NCI-H524 treated with DMSO at 0.1 percent for 48 hours (cell line): Measurements from ENCODE around the gene SCAPER.

Experiments used
- DNase-seq: peaks from one replicate; lab custom pipeline; 2025; lab: John Stamatoyannopoulos, UW

The SCAPER gene

GRCh38 chr15:76426941-76427340, 478.2 kb downstream of the SCAPER start:
- no peak for DNase-seq

GRCh38 chr15:76418352-76419140, 486.6 kb downstream of the SCAPER start:
- no peak for DNase-seq

GRCh38 chr15:76401285-76401684, 503.9 kb downstream of the SCAPER start:
- peak; percentile 12 for DNase-seq

GRCh38 chr15:76398317-76399104, 506.6 kb downstream of the SCAPER start:
- no peak for DNase-seq

DNA sequence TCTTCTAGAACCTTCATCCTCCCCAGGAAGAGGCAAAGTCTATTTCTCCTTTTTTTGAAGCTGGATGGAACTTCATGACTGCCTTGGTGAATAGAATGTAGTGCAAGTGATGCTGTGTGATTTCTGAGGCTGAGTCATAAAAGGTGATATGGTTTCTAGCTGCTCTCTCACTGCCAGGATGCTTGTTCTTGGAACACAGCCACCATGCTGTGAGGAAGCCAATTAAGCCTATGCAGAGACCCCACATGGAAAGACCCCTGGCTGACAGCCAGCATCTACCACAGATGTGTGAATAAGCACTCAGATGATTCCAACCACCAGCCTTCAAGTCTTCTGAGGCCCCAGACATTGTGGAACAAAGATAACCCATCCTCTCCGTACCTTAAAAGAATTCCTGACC, 511.5 kb downstream of the SCAPER start:
- no peak for DNase-seq

DNA sequence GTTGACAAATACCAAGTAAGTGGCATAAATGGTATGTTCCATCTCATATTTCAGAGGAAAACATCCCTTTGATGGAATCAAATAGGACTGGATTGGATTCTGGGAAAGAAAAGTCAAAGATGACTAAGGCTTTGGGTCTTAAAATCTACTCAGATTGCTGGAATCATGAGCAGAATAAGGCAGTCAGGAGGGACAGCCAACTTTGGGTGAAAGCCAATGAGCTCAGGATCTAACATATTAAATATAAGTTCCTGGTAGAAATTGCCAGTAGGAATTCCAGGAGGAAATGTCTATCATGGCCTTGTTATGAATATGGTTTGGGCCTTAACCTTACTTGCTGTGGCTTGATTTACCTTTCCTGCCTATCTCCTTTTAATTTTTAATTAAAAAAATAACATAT, 513.3 kb downstream of the SCAPER start:
- DNase-seq = no peak

- DNase-seq = no peak
These were observed 513.8 kb downstream of the SCAPER start for GRCh38 chr15:76391309-76391708.

DNA sequence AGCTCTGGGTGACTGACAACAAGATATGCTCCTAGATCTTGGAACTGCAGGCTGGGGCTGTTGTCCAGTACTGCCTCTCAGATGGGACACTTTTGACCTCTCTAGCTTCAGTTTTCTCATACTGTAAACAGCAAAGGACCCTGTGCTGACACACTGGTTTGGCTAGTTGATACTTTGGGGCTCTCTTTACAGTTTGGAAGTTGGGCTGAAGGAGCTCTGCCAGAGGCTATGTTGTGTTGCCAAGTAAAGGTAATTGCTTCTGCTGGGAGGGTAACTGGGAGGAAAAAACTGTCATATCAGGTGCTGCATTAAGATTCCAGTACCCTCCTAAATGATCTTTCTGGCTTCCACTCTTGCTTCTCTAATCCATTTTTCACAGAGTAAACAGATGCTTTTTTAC, 514.6 kb downstream of the SCAPER start:
- no peak for DNase-seq

DNA sequence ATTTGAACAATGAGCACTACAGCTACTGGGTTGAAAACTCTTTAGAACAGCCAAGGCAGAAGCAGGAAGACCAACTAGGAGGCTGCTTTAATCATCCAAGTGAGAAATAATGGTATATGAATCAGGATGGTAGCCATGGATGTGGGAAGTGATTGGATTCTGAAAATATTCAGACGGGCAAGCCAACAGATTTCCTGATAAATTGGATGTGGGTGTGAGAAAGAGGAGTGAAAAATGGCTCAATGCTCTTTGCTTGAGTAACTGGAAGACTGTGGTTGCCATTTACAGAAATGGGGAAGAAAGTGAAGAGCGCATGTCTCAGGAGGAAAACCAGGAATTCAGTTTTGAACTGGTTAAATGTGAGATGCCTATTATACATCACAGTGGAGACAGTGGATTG, 518.2 kb downstream of the SCAPER start:
- no peak for DNase-seq

DNA sequence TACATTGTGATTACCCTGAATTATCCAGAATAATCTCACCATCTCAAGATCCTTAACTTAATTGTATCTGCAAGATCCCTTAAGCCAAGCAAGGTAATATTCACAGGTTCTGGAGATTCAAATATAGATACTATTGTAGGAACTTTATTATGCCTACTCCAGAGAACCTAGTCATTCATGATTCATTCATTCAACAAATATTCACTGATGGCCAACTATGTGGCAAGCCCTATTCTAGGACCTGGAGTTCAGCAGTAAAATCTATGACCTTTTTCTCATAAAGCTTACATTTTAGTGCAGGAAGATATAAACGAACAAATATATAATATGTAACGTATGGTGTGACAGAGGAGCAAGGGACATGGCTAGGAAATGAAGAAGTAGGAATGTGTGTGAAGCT, 519.0 kb downstream of the SCAPER start:
- no peak for DNase-seq

GRCh38 chr15:76384409-76384808, 520.7 kb downstream of the SCAPER start:
- DNase-seq = no peak

GRCh38 chr15:76382987-76383728, 522.0 kb downstream of the SCAPER start:
- DNase-seq = no peak

GRCh38 chr15:76381366-76381765, 523.8 kb downstream of the SCAPER start:
- DNase-seq = no peak

GRCh38 chr15:76380249-76380648, 524.9 kb downstream of the SCAPER start:
- DNase-seq = no peak

DNA sequence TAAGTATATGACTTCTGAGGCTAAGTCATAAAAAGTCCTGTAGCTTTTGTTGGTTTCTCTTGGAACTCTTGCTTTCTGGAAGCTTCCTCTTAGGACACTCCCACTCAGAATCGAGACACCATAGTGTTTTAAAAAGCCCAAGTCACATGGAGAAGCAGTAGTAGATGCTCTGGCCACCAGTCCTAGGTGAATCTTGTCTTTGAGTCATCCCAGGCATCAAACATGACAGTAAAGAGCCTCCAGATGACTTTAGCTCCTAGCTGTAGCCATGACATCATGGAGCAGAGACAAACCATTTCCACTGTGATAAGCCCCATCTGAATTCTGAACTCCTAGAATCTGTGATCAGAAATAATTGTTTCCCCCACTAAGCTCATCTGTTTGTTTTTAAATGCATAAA, 526.4 kb downstream of the SCAPER start:
- DNase-seq = no peak

DNA sequence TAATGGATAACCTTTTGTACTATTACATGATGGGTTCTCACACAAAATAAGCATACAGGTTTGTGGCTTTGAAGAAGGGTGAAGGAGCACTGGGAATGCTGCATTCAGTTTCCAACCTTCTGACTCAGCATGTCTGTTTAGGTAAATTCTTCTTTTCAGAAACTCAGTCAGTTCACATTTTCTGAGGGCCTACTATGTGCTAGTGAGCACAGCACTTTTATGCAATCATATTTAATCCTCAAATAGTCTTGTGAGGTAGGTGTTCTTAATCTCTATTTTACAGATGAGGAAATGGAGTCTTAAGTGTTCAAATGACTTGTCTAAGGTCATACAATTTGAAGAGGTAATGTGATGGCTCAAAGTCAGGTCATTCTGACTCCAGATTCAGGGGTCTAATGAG, 527.4 kb downstream of the SCAPER start:
- DNase-seq = no peak

- DNase-seq = no peak
These were observed 527.9 kb downstream of the SCAPER start for GRCh38 chr15:76377217-76377616.

DNA sequence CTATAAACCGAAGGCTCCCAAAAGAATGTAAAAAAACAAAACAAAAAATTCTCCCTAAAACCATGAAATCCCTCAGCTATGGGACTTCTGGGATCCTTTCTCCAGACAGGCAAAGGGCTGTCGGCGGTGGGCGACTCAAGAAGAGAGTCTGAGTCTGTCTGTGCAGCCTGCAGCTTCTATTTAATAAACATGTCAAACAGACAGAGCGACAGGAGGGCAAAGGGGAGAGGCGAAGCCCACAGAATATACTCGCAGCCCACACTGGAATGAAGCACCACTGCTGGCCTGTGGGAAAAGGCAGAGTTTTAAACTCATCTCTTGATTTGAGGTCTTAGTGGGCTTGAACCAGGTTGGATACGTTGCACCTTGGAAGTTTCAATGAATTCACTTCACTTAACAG, 528.3 kb downstream of the SCAPER start:
- DNase-seq = no peak

- DNase-seq = no peak
These were observed 529.1 kb downstream of the SCAPER start for GRCh38 chr15:76376029-76376428.

DNA sequence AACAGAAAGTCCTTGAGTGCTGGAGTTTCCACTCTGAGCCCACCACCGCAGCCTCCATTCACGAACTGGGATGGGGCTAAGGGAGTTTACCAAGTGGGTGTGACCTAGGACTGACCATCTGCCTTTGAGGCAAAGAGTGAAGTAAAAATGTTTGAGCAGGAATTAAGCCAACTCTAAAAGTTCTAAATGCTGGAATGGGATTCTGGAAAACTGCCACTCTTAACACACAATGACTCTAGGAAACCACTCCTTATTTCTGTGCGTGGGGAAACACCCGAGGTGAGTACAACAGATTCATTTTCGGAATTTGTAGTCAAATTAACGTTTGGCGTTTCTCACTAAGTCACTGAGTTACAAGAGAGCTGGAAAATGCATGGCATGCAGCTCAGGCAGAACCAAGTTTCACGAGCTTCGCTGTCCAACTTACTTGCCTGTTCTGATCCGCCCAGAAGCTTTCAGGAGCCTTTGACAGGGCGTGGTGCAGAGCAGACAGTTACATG, 537.0 kb downstream of the SCAPER start:
- no peak for DNase-seq

GRCh38 chr15:76366714-76367113, 538.4 kb downstream of the SCAPER start:
- no peak for DNase-seq

- DNase-seq = no peak
These were observed 541.9 kb downstream of the SCAPER start for GRCh38 chr15:76363251-76363650.

GRCh38 chr15:76360416-76360815, 544.7 kb downstream of the SCAPER start:
- DNase-seq = no peak
